Measurements from ENCODE around the gene PAF1. TPM values are rescaled to one million over a fixed set of nuclear protein-coding genes. Genes with fewer than 3 reads are reported as not detected.
A peak's percentile ranks its signal among the peaks of the same experiment; 100 is the strongest.

Gene PAF1
- total RNA-seq (10 to 100 TPM; 41.0 to 42.8 (median 41.3) TPM), polyA plus RNA-seq (43.5 TPM)
- long read RNA-seq, donor 1, transcript PAF1-201 (14 exons, 2,066 nt): major isoform, 90 of 124 reads
- long read RNA-seq, donor 1, partial matches to known transcripts: 9 of 124 reads
- long read RNA-seq, donor 1, other reads (novel, unspliced or antisense): 25 of 124 reads
- long read RNA-seq, donor 2, transcript PAF1-201 (14 exons, 2,066 nt): major isoform, 48 of 63 reads
- long read RNA-seq, donor 2, partial matches to known transcripts: 4 of 63 reads
- long read RNA-seq, donor 2, other reads (novel, unspliced or antisense): 11 of 63 reads
- long read RNA-seq, donor 3, transcript PAF1-201 (14 exons, 2,066 nt): major isoform, 280 of 375 reads
- long read RNA-seq, donor 3, partial matches to known transcripts: 37 of 375 reads
- long read RNA-seq, donor 3, other reads (novel, unspliced or antisense): 58 of 375 reads
- long read RNA-seq, donor 4, transcript PAF1-201 (14 exons, 2,066 nt): major isoform, 59 of 78 reads
- long read RNA-seq, donor 4, partial matches to known transcripts: 4 of 78 reads
- long read RNA-seq, donor 4, other reads (novel, unspliced or antisense): 15 of 78 reads

GRCh38 chr19:39390751-39391437, at the start of gene PAF1, which contains the start of gene MED29:
Gene PAF1, minus strand, starts transcription at chr19:39391106. Its CDS starts 242 bp downstream, at chr19:39390864.
Gene MED29, plus strand, starts transcription at chr19:39391378. Its CDS starts 45 bp downstream, at chr19:39391423.
- H3K4me3 ChIP-seq (ENCODE audit: low read length): peak within 1 kb of the TSS; percentile 96
- intact Hi-C loops (cut with DNase I): no loop called here
- peaks cover 2% of the 10 kb centered on the region for H3K4me1 ChIP-seq (ENCODE audit: control insufficient read depth, insufficient read depth, low read length)
- H3K9me3 ChIP-seq (ENCODE audit: control insufficient read depth, low read length): no peaks in the 10 kb centered on the region
- WGBS: under 1% methylated on average over 60 of the region's 60 CpGs
- H3K27ac ChIP-seq (ENCODE audit: low read length): peak within 1 kb of the TSS; percentile 96
- DNase-seq (peak; percentile 97 to 98 (median 98)), ATAC-seq (peak; percentile 96 to 97)
- H3K27me3 ChIP-seq (ENCODE audit: control insufficient read depth, insufficient read depth): no peaks in the 10 kb centered on the region

GRCh38 chr19:39438270-39438934, 47.5 kb upstream of the PAF1 start:
- Histone ChIP-seq H3K4me3 (ENCODE audit: low read length) (no peak overlapping the region), H3K27me3 (ENCODE audit: control insufficient read depth, insufficient read depth) (no peaks in the 10 kb centered on the region), H3K4me1 (ENCODE audit: control insufficient read depth, insufficient read depth, low read length) (peaks cover 3% of the 10 kb centered on the region), H3K27ac (ENCODE audit: low read length) (no peak overlapping the region), H3K9me3 (ENCODE audit: control insufficient read depth, low read length) (no peaks in the 10 kb centered on the region)
- ATAC-seq: no peak
- peak in 1 of 3 donors; percentile 16 for DNase-seq
- 80% methylated on average over 9 of the region's 9 CpGs for WGBS
- intact Hi-C loops (cut with DNase I): no loop called here

GRCh38 chr19:39436350-39436716, 45.4 kb upstream of the PAF1 start:
- intact Hi-C loops (cut with DNase I): no loop called here
- Histone ChIP-seq H3K4me3 (ENCODE audit: low read length) (peak overlapping the region; percentile 53), H3K4me1 (ENCODE audit: control insufficient read depth, insufficient read depth, low read length) (peaks cover 3% of the 10 kb centered on the region), H3K9me3 (ENCODE audit: control insufficient read depth, low read length) (no peaks in the 10 kb centered on the region), H3K27me3 (ENCODE audit: control insufficient read depth, insufficient read depth) (no peaks in the 10 kb centered on the region), H3K27ac (ENCODE audit: low read length) (peak overlapping the region; percentile 71)
- 0% methylated on average over 2 of the region's 2 CpGs for WGBS
- DNase-seq (no peak), ATAC-seq (no peak)

- Histone ChIP-seq H3K27me3 (ENCODE audit: control insufficient read depth, insufficient read depth) (no peaks in the 10 kb centered on the region), H3K4me3 (ENCODE audit: low read length) (peak within 1 kb of the TSS; percentile 88), H3K27ac (ENCODE audit: low read length) (peak within 1 kb of the TSS; percentile 84), H3K4me1 (ENCODE audit: control insufficient read depth, insufficient read depth, low read length) (peaks cover 3% of the 10 kb centered on the region), H3K9me3 (ENCODE audit: control insufficient read depth, low read length) (no peaks in the 10 kb centered on the region)
- intact Hi-C loops (cut with DNase I): no loop called here
- DNase-seq (peak; percentile 99 to 100 (median 100)), ATAC-seq (peak; percentile 97 to 99)
- under 1% methylated on average over 61 of the region's 61 CpGs for WGBS
Observed at GRCh38 chr19:39435499-39436349, 44.8 kb upstream of the PAF1 start, which contains the start of gene RPS16. Gene RPS16, minus strand, starts transcription at chr19:39435949. Its CDS starts 54 bp downstream, at chr19:39435895.

- WGBS: 52% methylated on average over 10 of the region's 10 CpGs
Observed at GRCh38 chr19:39434123-39435076, 43.5 kb upstream of the PAF1 start.

GRCh38 chr19:39433480-39434079, 42.7 kb upstream of the PAF1 start:
- WGBS: 93% methylated on average over 8 of the region's 8 CpGs
- DNase-seq (peak in 1 of 3 donors; percentile 27), ATAC-seq (no peak)
- Histone ChIP-seq H3K4me3 (ENCODE audit: low read length) (no peak overlapping the region), H3K27ac (ENCODE audit: low read length) (no peak overlapping the region), H3K27me3 (ENCODE audit: control insufficient read depth, insufficient read depth) (no peaks in the 10 kb centered on the region), H3K4me1 (ENCODE audit: control insufficient read depth, insufficient read depth, low read length) (peaks cover 5% of the 10 kb centered on the region), H3K9me3 (ENCODE audit: control insufficient read depth, low read length) (no peaks in the 10 kb centered on the region)
- intact Hi-C loops (cut with DNase I): no loop called here

More at GRCh38 chr19:39434123-39435076, 43.5 kb upstream of the PAF1 start:
- intact Hi-C loops (cut with DNase I): no loop called here
- ATAC-seq (no peak), DNase-seq (peak in 1 of 3 donors; percentile 33)
- peaks cover 3% of the 10 kb centered on the region for H3K4me1 ChIP-seq (ENCODE audit: control insufficient read depth, insufficient read depth, low read length)
- H3K27ac ChIP-seq (ENCODE audit: low read length): no peak overlapping the region
- no peaks in the 10 kb centered on the region for H3K9me3 ChIP-seq (ENCODE audit: control insufficient read depth, low read length)
- H3K4me3 ChIP-seq (ENCODE audit: low read length): peak overlapping the region; percentile 88
- H3K27me3 ChIP-seq (ENCODE audit: control insufficient read depth, insufficient read depth): no peaks in the 10 kb centered on the region

GRCh38 chr19:39432677-39433025, 41.7 kb upstream of the PAF1 start:
- Histone ChIP-seq H3K27me3 (ENCODE audit: control insufficient read depth, insufficient read depth) (no peaks in the 10 kb centered on the region), H3K4me1 (ENCODE audit: control insufficient read depth, insufficient read depth, low read length) (peaks cover 7% of the 10 kb centered on the region), H3K9me3 (ENCODE audit: control insufficient read depth, low read length) (no peaks in the 10 kb centered on the region), H3K4me3 (ENCODE audit: low read length) (no peak overlapping the region), H3K27ac (ENCODE audit: low read length) (no peak overlapping the region)
- intact Hi-C loops (cut with DNase I): no loop called here
- WGBS: 97% methylated on average over 8 of the region's 8 CpGs
- ATAC-seq (no peak), DNase-seq (peak in 1 of 3 donors; percentile 36)

GRCh38 chr19:39430675-39431593, 40.0 kb upstream of the PAF1 start:
- Histone ChIP-seq H3K4me1 (ENCODE audit: control insufficient read depth, insufficient read depth, low read length) (peaks cover 7% of the 10 kb centered on the region), H3K4me3 (ENCODE audit: low read length) (no peak overlapping the region), H3K27me3 (ENCODE audit: control insufficient read depth, insufficient read depth) (no peaks in the 10 kb centered on the region), H3K27ac (ENCODE audit: low read length) (peak overlapping the region; percentile 13), H3K9me3 (ENCODE audit: control insufficient read depth, low read length) (no peaks in the 10 kb centered on the region)
- WGBS: 62% methylated on average over 25 of the region's 25 CpGs
- peak in 1 of 2 donors; percentile 52 for ATAC-seq
- intact Hi-C loops (cut with DNase I): no loop called here
- peak in 2 of 3 donors; percentile 53 to 62 for DNase-seq
